SKM-1 (cell line): ENCODE measurements around the gene LRP8.

ENCODE experiments used
- DNase-seq: peaks from one replicate; lab custom pipeline; 2025; ENCODE audit not compliant: unreplicated experiment; lab: John Stamatoyannopoulos, UW

The LRP8 gene

DNA sequence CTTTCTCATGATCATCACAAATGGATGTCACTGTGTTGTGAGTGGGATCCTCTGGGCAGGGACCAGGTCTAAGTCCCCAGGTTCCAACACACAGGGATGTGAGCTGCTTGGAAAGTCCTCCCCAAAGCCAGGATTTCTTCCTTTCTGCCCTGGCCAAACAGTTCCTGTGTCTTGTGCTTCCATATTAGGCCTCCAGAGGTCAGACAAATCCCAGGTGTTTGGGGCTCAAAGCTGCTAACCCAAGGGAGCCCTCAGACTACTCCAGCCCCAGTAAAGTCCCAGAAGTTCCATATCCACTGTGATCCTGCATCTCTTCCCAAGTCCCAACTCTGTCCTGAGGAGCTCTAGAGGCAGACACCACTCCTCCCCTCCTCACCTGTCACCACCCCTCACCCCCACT, 61.8 kb downstream of the LRP8 start:
- no peak for DNase-seq

DNA sequence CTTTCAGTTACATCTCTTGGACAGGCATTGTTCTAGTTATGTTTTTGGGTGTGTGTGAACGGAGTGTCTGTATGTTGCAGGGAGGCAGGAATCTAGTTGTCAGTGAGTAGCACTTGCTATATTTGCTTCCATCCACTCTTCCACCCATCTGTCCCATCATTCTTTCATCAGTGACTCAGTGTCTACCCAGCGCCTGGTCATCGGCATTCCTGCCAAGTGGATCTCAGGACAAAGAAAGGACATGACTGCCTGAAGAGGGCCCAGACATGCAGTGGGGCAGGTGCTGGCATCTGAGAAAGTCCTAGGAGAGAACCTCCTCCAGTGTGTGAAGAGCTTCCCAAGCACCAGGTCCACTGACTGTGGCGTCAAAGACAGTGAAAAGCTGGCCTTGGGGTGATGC, 62.3 kb downstream of the LRP8 start:
- DNase-seq, result no peak

DNA sequence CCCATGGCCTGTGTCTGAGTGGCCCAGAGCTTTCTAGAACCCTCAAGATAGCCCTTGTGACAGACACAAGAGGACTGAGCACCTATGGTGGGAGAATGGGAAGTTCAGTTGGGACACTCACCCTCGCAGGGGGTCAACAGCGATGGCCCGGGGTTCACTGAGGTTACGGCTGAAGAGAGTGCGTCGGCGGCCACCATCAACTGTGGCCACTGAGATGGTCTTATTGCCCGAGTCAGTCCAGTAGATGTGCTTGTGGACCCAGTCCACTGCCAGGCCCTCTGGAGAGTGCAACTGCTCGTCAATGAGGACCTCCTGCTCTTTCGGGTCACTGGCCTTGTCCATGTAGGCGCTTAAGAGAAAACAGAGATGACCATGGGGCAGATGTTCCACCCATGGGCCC, 63.8 kb downstream of the LRP8 start:
- DNase-seq, result no peak

DNA sequence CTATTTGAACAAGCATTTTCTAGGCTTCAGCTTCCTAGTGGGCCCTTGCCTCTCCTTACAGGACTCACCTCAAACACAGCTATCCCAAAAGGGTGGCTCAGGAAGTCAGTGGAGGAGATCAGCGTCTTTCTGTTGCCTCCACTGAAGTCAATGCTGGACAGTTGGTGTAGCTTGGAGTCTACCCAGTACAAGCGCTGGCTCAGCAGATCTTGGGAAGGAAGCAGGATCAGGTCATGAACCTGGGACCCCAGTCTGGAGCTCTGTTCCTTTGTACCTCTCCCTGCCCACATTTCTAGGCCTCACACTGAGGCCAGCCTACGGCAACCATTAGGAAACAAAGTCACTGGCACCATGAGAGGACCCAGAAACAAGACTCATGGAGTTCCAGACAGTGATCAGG, 65.9 kb downstream of the LRP8 start:
- DNase-seq, result no peak

DNA sequence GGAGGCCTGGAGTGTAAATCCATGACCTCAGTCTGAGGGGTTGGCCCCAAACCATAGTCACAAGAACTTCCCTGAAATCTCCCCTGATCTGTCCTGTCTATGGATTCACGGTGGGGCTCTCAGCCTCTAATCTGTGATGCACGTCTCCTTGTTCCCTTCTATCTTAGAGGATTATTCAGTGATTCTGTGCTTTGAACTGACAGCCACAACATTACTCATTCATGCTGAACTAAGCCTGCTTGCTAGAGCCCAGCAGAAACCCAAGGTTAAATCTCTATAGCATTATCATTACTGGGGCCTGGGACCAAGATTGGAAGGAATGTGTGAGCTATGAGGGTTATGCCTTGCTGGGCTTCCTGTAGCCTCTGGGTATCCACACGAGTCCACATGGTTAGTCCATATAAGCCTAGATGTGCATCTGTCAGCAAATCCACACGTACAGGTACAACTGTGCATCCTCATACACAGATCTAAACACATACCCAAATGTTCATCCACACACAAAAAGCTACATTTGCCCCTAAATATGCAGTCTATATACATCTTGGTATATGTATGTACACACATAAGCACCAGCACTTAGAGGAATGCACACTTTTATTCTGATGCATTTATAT, 67.1 kb downstream of the LRP8 start:
- no peak for DNase-seq

DNA sequence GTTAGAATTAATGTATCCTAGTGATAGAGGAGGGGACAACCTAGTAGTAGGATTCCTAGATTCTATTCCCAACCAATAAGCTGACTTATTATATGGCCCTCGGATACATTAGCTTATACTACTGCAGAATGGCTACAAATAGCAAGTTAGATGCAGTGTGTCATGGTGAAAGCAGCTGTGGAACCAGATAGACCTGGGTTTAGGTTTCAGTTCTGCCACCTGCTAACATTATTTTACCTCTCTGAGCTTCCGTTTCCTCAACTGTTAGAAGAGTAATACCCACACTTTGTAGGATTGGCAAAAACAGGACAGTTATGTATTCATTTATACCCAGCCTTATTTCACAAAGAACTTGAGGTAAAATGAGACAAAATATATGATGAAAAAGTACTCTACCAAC, 67.9 kb downstream of the LRP8 start:
- DNase-seq, result no peak

DNA sequence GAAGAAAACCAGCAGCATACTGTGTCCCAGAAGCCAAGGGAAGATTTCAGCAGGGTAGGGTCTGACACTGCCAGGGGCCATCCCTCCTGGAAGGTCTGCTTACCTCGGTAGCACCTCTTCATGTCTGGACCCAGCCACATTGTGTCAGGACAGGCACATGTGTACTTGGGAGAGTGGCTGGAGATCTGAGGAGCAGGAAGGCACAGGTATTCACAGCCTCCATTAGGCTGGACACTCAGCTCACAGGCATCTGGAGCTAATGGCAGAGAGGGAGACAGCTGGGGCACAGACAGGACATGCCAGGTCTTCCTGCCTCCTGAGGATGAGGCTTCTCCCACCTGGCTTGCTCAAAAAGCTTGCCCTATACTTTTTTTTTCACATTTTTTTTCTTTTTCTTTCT, 69.7 kb downstream of the LRP8 start:
- no peak for DNase-seq

DNA sequence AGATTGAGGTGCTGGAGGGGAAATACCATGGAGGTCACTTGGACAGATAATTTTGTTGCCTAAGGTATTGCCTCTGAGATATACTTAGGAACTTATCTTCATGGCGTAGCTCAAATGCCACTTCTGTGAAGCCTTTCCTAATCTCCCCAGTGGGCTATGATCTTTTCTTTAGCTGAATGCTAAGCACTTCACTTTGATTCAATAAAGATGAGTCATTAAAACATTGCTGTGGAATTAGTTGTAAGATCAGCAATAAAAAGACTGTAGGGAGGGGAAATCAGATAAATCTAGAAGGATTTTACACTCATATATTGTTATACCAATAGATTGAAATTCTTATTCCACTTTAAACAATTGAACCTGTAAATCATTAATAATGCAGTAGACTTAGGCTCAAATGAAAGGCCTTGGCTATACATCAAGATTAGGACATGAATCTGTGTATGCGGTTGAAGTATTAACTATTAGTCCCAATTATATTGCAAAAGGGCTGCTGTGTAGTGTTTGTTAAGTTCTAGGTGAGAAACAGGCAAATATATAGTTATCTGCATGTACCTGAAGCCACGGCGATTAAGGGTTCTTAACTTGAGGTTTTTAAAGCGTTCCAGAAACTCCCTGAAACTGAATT, 70.3 kb downstream of the LRP8 start:
- no peak for DNase-seq

DNA sequence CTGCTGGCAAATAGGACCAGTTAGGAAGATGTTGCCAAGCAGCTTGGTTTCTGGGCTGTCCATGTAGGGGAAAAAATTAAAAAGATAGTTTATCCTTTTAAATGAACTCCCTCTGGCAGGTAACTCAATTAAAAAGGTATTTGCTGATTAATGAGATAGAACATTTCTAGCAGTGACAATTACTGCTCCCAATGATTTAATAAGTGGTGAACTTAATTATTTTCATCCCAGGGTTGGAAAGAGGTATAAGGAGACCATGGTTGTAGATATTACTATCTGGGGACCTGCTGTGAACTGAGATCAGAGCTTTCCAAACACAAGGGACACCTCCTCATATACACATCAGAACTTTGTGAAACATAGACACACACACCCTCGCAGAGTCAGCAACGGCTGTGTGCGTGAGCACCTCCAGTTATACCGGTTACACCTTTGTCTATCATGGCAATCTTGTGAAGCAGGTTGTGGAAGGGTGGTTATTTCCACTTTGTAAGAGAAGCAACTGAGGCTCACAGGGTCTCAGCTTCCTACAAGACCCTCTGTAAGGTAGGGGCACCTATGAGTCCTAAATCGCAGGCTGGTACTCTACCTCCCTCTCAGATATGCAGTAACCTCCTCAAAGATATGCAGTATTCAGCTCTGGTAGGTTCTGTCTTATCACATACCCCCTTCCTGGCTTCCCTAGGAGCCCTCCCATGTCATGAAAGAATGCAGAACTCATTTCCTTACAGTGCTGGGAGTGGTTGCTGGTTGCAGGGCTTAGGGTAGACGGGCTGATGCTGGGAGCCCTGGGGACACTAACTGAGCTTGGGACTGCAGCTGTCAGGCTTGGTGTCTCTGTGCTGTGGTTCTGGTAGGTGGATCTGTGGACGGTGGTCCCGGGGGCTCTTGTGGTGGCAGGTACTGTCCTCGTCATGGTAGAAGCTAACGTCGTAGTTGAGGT, 71.1 kb downstream of the LRP8 start:
- no peak for DNase-seq

DNA sequence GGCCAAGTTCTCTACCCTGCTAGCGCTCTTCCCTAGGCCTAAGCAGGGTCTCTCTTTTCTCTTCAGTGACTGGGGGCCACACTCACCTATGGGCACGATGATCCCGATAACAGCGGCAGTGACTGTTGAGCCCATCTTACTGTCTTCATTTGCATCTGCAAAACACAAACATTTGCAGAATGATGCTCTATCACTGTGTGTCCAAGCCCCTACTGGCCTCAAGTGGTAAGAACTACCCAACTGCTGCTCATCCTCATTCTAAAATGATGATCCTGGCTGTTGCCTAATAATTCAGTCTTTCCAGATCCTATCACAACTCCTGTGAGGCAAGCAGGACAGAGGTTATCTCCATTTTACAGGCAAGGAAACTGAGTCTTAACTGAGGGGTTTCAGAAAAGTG, 72.8 kb downstream of the LRP8 start:
- DNase-seq, result no peak

DNA sequence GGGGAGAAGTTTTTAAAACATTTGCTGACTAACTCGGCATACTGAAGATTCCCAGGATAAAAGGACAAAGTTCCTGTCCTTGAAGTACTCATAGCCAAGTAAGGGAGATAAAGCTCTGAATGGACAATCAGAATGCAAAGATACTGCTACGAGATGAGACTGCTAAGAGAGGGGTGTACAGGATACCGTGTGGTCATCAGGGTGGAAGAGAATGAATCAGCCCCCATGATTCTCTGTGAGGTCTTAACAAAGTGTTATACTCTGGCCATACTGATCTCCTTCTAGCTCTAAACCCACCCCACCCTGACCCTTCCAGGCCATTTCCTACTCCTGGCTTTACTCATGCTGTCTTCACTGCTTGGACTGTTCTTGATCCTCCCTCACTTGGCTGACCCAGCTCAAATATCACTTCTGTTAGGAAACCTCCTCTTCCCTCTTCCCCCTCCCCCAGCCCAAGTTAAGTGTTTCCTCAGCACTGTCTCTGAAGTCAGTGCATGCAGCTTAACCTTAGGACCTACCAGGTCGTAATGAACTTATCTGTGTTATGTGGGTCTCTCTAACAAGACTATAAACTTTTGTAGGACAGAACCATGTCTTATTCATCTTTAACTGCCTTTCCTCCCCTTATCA, 73.7 kb downstream of the LRP8 start:
- no peak for DNase-seq

DNA sequence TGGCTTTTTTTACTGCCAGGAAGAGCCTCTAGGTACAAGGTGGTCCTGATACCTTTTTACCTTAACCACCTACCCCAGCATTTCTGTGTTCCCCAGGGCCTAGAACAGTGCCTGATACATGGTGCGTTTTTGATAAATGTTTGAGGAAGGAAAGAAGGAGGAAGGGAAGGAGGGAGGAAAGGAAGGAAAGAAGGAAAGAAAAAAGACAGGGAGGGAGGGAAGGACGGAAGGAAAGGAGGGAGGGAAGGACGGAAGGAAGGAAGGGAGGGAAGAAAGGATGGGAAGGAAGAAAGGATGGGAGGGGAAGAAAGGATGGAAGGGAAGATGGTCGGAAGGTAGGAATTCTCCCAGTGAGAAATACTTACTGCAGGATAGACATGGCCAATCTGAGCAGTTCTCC, 77.5 kb downstream of the LRP8 start:
- no peak for DNase-seq

DNA sequence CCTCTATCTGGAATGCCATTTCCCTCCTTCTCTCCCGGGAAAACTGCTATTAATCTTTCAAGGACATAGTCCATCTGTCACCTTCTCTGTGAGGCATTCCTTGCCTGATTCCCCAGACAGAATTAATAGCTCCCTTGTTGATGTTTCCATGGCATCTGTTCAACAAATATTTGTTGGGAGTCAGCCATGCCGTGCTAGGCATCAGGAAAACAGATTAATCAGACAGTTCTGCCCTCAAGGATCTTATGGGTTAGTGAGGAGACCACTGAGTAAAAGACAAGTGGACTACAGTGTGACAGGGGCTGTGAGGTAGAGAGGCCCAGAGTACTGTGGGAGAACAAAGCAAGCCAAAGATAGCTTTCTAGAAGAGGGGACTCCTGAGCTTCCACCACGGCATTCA, 78.2 kb downstream of the LRP8 start:
- DNase-seq, result no peak

DNA sequence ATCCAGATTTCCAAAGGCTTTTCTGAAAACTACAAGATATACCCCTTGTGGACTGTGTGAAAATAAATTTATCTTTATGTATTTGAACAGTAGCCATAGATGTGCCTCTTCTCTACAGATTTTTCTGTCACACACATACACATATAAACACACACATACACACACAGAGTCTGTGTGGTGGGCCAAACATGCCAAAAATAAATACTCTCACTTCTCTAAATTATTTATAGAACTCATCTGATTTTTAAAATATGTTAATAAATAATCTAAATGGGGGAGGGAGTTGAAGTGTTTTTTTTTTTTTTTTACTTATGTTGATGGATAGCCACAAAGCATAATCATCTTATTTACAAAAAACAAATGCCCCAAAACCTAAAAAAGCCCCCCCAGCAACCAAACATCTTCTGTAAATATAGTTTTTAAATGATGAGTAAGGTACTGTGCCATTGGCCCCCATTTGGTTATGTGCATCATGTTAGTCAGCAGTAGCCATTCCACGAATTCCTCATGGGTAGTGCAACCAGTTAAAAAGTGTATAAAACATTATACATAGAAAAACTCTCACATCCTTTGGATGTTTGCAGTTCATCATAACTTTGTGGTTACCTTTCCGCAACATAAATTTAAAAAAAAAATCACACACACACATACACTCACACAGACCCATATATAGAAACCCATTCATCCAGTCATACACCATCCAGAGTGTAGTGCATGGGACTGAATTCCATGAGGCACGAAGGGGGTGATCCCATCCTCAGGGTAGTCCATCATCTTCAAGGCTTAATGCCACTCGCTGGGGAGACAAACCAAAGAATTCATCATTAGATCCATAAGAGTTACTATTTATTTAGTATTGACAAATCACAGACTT, 81.4 kb downstream of the LRP8 start:
- no peak for DNase-seq

DNA sequence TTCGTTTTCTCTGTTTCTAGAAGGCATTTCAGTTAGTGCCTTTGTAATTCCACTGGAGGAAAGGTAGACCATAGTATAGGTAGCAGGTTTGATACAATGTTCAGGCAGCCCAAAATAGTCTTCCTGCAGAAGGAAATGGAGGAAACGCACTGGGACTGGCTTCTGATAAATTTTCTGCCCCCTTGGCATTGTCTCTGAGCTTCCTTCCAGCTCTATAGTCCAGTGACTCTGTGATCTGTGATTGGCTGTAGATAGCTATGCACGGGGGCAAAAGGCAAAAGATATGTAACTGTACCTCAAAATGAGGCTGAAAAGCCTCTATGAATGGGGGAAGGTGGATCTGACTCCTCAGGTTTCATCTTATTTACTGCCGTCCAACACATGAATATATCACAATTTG, 83.7 kb downstream of the LRP8 start:
- DNase-seq, result no peak

DNA sequence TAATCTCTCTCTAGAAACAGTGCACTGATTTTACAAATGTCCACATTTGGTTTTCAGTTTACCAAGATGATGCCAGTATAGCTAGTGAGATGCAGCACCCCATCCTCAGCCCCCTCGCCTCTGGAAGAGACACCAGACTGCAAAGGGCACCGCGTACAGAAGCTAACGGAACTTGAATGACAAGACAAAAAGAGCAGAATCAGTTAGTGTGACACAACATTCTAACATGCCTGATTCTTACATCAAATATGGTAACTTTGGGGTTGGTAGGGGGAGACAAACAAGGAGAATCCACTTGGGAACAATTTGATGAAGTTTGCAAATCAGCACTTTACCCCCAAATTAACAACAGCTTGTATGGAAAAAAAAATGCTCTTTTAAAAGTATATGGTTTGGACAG, 85.5 kb downstream of the LRP8 start:
- no peak for DNase-seq

DNA sequence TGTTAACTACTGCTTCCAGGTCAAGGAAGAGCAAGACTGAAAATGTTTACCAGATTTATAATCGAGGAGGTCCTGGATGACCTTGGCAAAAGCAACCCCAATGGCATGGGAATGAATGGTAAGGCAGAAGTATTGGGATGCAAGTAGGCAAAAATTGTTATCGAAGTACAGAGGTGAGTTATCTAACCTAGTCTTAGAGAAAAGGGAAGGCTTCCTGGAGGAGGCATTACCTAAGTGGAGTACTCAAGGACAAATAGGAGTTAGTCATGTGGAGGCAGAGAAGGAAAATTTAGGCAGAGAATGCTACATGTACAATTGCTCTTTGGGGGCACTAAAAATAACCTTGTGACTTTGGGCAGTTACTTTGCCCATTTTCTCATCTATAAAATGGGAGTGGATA, 86.0 kb downstream of the LRP8 start:
- DNase-seq, result no peak

DNA sequence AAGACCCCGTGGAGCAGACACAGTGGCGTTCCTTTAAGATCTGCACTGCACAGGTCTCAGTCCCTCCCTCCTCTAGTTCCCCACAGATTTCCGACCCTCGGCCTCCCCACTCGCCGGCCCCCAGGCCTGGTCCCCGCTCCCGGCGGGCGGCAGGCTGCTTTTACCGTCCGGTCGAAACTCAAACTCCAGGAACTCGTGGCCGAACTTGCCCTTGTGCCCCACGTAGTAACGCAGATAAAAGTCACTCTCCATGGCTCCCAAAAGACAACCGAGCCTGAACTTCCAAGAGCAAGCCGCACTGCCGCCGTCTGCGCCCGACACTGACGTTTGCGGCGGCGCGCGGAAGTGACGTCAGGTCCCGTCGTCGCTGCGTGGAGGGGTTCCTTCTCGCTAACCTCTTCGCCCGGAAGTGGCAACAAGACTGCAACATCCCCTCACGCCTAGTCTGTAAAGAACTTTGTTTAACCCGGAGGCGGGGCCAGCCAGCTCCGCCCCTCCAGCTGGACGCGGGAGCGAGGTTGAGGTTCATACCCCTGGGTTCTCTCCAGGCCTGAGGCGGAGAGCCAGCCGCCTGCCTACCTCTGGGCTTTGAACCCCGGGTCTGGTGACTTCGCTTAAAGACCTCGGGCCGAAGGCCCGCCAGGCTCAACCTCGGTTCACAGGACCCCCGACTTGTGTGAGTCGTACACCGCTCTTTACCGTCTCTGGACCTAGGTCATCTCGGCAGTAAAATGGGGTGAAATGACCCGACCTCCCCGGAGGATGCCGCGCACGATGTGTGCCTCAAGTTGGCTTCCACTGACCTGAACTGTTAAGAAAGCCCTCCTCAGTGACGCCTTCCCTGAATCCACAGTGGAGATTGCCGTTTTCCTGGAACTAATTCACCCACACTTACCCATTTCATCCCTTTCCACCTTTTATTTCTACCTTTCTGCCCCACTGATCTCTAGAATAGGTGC, 89.4 kb downstream of the LRP8 start, which contains the start of gene MAGOH:
TSS of gene MAGOH (minus strand) at position 322 of the 959 bp plus-strand sequence. CDS start at position 252, 70 bp downstream.
- DNase-seq, result peak; percentile 82

DNA sequence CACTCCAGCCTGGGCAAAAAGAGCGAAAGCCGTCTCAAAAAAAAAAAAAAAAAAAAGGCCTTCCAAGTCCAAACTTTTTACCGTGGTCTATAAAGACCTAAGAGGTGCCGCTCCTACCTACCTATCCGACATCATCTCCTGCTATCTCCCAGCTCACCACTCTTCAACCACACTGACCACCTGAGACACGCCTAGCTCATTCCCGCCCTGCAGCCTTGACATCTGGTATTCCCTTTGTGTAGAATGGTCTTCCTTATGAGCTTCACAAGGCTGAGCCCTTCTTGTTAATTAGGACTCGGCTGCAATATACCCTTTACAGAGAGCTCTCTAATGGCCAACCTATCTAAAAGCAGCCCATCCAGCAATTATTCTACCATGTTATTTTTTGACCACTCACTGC, 90.2 kb downstream of the LRP8 start:
- no peak for DNase-seq

DNA sequence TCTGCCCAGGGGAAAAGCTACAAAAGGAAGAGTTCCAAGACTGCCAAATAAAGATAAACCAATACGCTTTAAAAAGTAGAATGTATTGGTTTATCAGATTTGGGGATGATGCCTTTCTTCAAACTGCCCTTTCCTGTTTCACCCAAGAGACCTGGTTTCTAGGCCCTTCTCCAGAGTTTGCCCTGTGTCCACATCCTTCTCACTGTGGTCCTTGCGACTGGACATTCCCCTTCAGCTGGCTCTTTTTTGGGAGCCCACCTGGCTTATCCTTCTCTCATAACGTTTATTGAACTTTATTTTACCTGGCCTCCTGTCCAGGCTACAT, 106.9 kb downstream of the LRP8 start:
- no peak for DNase-seq
